ENCODE data around the gene SULT6B1.
"Not testable (repeated sequence)": the region's sequence is repeated elsewhere in the genome, so short reads cannot be mapped to it uniquely, and the experiment has no call there.

Gene SULT6B1

GRCh38 chr2:37188570-37188969 is at the start of gene SULT6B1:
SULT6B1 (minus strand) TSS chr2:37188670; CDS start chr2:37188640, 30 bp downstream.
- peak; percentile 2 for DNase-seq

- DNase-seq: peak; percentile 23
These were observed 43.9 kb upstream of the SULT6B1 start for GRCh38 chr2:37232131-37232933.

GRCh38 chr2:37231241-37232130 is 43.0 kb upstream of the SULT6B1 start, which contains the start of the genes CEBPZ and NDUFAF7:
CEBPZ (minus strand) TSS chr2:37231596; CDS start chr2:37231567, 29 bp downstream.
NDUFAF7 (plus strand) TSS chr2:37231658; CDS start chr2:37231706, 48 bp downstream.
- peak; percentile 89 for DNase-seq

- peak; percentile 30 for DNase-seq
These were observed 42.1 kb upstream of the SULT6B1 start for GRCh38 chr2:37230581-37230980.

- DNase-seq: no peak
These were observed 40.3 kb upstream of the SULT6B1 start for GRCh38 chr2:37228788-37229187.

GRCh38 chr2:37226863-37227262 is 38.4 kb upstream of the SULT6B1 start:
- no peak for DNase-seq

GRCh38 chr2:37225129-37225528 is 36.7 kb upstream of the SULT6B1 start:
- DNase-seq: not testable (repeated sequence)

GRCh38 chr2:37224063-37224462 is 35.6 kb upstream of the SULT6B1 start:
- DNase-seq: no peak

GRCh38 chr2:37223131-37223530 is 34.7 kb upstream of the SULT6B1 start:
- DNase-seq: no peak

- no peak for DNase-seq
These were observed 30.6 kb upstream of the SULT6B1 start for GRCh38 chr2:37219046-37219445.

GRCh38 chr2:37215250-37215649 is 26.8 kb upstream of the SULT6B1 start:
- no peak for DNase-seq

- no peak for DNase-seq
These were observed 23.5 kb upstream of the SULT6B1 start for GRCh38 chr2:37211939-37212338.

- DNase-seq: no peak
These were observed 22.7 kb upstream of the SULT6B1 start for GRCh38 chr2:37211212-37211611.

GRCh38 chr2:37206760-37207159 is 18.3 kb upstream of the SULT6B1 start:
- DNase-seq: not testable (repeated sequence)

GRCh38 chr2:37205689-37206341 is 17.3 kb upstream of the SULT6B1 start:
- DNase-seq: no peak

GRCh38 chr2:37205071-37205661 is 16.7 kb upstream of the SULT6B1 start:
- not testable (repeated sequence) for DNase-seq

GRCh38 chr2:37203708-37204107 is 15.2 kb upstream of the SULT6B1 start:
- no peak for DNase-seq

GRCh38 chr2:37201766-37202165 is 13.3 kb upstream of the SULT6B1 start:
- DNase-seq: no peak

- no peak for DNase-seq
These were observed 12.7 kb upstream of the SULT6B1 start for GRCh38 chr2:37201208-37201607.

GRCh38 chr2:37198681-37199065 is 10.2 kb upstream of the SULT6B1 start:
- DNase-seq: no peak

GRCh38 chr2:37196320-37197195 is 8.1 kb upstream of the SULT6B1 start, which contains the start of gene CEBPZOS:
CEBPZOS (plus strand) TSS chr2:37196496; CDS start chr2:37199705, 3,209 bp downstream.
- peak; percentile 82 for DNase-seq

Data from NCI-H69 (cell line).